HG03159 (cell line): ENCODE results near the gene OLFML1.
"Not testable (repeated sequence)": the region's sequence is repeated elsewhere in the genome, so short reads cannot be mapped to it uniquely, and the experiment has no call there.

Source experiments
- ATAC-seq: cut with Tn5 transposase; IDR thresholded peaks from one replicate; pipeline ENCODE4 v1.9.1; 2021; ENCODE audit warnings: mild to moderate bottlenecking, moderate library complexity; ENCODE audit not compliant: unreplicated experiment

The OLFML1 gene

GRCh38 chr11:7509966-7510365 is 24.7 kb downstream of the OLFML1 start:
- ATAC-seq: no peak

DNA sequence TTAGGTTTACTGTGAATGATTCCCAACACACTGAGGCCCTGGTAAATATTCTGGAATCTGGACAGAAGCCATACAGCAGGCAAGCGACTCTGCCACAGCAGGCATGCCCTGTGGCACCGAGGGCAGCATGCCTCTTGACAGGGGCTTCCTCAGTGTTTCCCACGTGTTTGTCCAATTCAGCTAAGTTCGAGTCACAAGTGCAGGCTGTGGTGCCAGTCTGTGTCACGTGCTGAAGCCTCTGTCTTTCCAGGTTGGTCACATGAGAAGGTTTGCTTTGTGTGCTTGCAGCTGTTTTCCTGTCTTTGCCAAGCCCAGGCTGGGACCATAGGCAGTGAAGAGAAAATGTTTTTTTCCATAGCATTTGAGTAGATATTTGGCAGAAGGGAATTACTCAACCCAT is 26.1 kb downstream of the OLFML1 start:
- ATAC-seq: no peak

- ATAC-seq: peak; percentile 79
Observed at GRCh38 chr11:7512525-7513233, 27.4 kb downstream of the OLFML1 start.

DNA sequence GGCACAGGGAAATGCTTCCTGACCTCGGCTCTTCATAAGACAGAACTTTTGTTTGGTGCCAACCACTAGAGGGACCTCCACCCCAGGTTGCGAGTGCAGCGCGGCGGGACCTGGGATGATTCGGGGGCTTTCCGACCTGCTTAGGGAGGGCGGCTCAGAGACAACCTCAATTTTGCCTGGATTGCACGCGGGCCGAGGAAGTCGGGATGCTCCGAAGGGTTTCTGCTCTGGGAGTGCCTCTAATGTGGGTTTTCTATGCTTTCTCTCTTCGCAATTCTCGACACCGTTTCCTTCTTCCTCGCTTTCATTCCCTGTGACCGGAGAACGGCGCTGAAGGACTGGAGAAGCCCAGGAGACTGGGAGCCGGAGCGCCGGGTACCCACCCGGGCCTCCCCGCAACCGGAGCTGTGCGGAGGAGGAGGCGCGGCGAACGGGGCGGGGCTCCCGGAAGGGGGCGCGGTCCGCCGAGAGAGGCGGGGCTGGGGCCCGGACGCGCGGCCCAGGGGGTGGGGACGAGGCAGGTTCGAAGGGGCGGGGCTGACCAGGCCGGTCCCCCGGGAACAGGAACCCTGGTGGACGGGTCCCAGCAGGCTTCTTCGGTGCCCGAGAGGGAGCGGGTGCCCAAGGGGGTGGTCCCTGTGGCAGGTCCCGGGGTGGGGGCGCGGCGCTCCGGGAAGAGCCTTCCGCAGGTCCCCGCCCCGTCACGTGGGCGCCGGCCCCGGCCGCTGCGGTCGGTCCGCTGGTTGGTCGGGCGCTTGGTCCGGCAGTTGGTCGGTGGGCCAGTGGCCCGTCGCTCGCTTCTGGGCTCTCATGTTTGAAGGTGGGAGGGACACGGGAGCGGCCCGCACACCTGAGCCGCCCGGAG is 28.2 kb downstream of the OLFML1 start, which contains the start of gene PPFIBP2:
PPFIBP2 (plus strand) TSS at position 766 of the 865 bp plus-strand sequence. CDS start 35,477 bp downstream, outside the sequence.
- ATAC-seq: peak; percentile 66

DNA sequence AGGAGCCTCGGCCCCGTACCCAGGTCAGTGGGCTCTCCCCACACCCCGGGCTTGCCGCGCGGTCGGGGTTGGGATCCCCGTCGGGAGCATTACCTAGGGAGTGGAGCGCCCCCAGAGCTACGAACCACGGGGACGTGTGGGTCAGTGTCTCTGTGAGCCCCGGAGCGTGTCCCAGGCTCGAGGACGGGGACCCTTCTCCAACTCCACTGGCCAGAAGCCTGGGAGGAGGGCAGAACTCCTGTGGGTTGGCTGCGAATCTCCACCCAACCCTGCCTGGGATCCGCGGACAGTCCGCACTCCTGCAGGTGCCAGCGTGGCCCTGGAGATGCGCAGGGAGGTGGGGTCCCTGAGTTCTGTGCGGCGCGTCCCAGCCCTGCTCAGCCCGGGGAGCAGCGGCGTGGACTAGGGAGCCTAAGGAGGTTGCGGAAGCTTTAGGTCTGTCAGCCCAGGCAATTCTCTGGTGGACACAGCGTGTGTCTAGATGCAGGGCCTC is 28.8 kb downstream of the OLFML1 start:
- no peak for ATAC-seq

- no peak for ATAC-seq
Observed at GRCh38 chr11:7515447-7515886, 30.2 kb downstream of the OLFML1 start.

GRCh38 chr11:7516475-7516874 is 31.2 kb downstream of the OLFML1 start:
- ATAC-seq: no peak

GRCh38 chr11:7517743-7518142 is 32.4 kb downstream of the OLFML1 start:
- ATAC-seq: not testable (repeated sequence)

GRCh38 chr11:7518811-7519562 is 33.7 kb downstream of the OLFML1 start:
- no peak for ATAC-seq

DNA sequence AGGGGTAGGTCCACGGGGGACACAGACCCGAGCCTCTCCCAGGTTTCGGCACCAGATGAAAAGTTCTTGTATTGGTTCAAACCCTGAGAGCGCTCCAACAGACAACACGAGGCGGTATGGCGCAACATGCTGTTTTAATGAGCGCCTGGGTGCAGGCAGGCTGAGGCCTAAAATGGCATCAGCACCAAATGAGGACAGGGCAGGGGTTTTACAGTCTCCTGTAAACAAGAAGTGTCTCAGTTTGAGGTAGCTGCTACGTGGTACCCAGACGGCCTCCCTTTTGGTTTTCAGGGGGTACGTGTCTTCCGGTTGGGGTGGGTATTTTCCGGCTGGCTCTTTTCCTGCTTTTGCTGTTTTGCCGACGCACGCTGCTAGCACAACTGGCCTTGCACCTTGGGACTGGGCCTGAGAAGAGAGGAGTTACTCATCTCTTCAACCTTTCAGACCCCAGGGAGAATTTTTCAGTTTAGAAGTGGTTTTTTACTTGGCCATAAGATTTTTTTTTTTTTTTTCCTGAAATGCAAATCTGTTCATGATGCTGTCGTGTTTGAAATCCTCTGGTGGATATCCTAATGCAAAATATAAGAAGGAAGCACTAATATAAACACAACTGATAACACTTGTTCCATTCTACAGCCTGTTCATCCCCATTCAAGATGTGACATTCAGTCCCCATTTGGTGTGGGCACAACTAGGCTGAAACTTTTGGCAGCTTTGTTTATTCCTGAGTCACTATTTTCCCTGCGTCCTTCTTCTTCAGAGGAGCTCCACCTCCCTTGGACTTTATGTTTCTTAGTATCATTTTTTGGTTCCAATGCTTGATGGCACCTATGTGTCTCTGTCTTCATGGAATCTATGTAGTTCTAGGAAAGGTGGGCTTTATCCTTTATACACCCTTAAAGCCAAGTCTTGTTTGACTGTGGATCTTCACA is 35.0 kb downstream of the OLFML1 start:
- peak; percentile 51 for ATAC-seq

DNA sequence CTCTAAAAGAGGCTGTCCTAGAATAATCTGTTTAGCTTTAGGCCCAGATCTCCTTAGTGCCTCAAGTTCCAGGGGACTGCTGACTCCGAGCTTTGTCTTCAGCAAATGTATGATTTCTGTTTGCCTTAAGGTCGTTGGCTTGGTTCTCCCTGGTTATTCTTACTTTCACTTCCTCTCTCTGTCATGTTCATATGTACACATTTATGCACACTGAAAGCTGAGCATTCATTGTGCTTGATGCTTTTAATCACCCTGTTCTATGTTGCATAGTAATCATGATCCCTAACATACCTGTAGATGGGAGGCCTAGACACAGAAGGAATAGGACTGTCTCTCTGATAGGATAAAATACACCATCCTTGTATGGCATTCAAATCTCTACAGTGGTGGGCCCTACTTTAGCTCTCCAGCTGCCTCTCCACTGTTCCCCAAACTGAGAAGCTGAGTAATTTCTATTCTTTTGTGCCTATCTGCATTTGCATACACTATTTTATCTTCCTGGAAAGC is 35.7 kb downstream of the OLFML1 start:
- ATAC-seq: peak; percentile 74

GRCh38 chr11:7522121-7522520 is 36.8 kb downstream of the OLFML1 start:
- ATAC-seq: no peak

DNA sequence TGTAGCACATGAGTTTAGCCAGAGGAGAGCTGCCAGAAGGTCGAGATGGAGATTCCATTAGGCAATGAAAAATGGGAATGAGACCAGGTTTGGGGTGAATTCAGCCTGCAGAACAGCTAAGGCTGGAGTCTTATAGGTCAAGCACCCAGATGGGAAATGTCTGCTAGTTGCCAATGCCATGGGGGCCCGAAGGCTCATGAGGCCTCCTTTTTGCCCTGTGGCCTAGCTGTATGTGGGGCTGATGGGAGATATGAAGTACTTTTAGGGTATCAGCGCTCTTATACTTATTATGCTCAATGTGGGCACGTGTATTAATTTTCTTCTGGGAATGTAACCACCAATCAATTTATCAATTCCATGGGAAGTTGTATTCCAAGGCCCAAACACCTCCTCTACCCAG is 37.2 kb downstream of the OLFML1 start:
- ATAC-seq: no peak

- ATAC-seq: no peak
Observed at GRCh38 chr11:7523416-7524210, 38.3 kb downstream of the OLFML1 start.

GRCh38 chr11:7524462-7525235 is 39.3 kb downstream of the OLFML1 start:
- ATAC-seq: no peak

GRCh38 chr11:7525424-7525823 is 40.1 kb downstream of the OLFML1 start:
- no peak for ATAC-seq

- no peak for ATAC-seq
Observed at GRCh38 chr11:7527029-7527428, 41.7 kb downstream of the OLFML1 start.

- ATAC-seq: no peak
Observed at GRCh38 chr11:7528514-7529049, 43.3 kb downstream of the OLFML1 start.
